Loucy (cell line): ENCODE data around the gene S1PR2.

Experiments used
- EZH2phosphoT487 ChIP-seq: fragments of 200-600 bp; IDR thresholded peaks from 2 replicates; pipeline ENCODE4 v1.6.1; 2018; ENCODE audit warnings: antibody characterized with exemption, mild to moderate bottlenecking, moderate library complexity, borderline replicate concordance
- TF ChIP-seq, protein P1 (sequence below): fragments of 200-600 bp; sonication (generic); conservative IDR thresholded peaks from 2 replicates; pipeline ENCODE4 v1.5.1; 2014; ENCODE audit warnings: mild to moderate bottlenecking, antibody characterized with exemption, low read length

- TF ChIP-seq, protein P1, sequence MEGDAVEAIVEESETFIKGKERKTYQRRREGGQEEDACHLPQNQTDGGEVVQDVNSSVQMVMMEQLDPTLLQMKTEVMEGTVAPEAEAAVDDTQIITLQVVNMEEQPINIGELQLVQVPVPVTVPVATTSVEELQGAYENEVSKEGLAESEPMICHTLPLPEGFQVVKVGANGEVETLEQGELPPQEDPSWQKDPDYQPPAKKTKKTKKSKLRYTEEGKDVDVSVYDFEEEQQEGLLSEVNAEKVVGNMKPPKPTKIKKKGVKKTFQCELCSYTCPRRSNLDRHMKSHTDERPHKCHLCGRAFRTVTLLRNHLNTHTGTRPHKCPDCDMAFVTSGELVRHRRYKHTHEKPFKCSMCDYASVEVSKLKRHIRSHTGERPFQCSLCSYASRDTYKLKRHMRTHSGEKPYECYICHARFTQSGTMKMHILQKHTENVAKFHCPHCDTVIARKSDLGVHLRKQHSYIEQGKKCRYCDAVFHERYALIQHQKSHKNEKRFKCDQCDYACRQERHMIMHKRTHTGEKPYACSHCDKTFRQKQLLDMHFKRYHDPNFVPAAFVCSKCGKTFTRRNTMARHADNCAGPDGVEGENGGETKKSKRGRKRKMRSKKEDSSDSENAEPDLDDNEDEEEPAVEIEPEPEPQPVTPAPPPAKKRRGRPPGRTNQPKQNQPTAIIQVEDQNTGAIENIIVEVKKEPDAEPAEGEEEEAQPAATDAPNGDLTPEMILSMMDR: no peak
- TF ChIP-seq EZH2phosphoT487: no peak
Measured at GRCh38 chr19:10203686-10204085, 27.4 kb downstream of the S1PR2 start.
